A673 (cell line): ENCODE results near the gene CALN1.

Experiments
- CTCF ChIP-seq: fragments of 300-800, 200-600 bp; sonication (generic); conservative IDR thresholded peaks from 2 replicates; pipeline ENCODE4 v1.5.1; 2017; ENCODE audit warnings: low read depth, mild to moderate bottlenecking, antibody characterized with exemption, low read length, moderate library complexity, mixed read lengths
- EZH2 ChIP-seq: fragments of 200-600 bp; sonication (generic); IDR thresholded peaks from 2 replicates; pipeline ENCODE4 v1.6.1; 2017; ENCODE audit warnings: borderline replicate concordance, low read depth, mild to moderate bottlenecking, mixed read lengths, antibody characterized with exemption, low read length; ENCODE audit not compliant: poor library complexity, severe bottlenecking

GRCh38 chr7:72190146-72190545 lies 222.0 kb downstream of the CALN1 start:
- TF ChIP-seq CTCF (no peak), EZH2 (no peak)
